Transverse colon (tissue), 4 donors: Measurements from ENCODE around the gene CDPF1. TPM values are rescaled to one million over a fixed set of nuclear protein-coding genes. Genes with fewer than 3 reads are reported as not detected.

Experiments used
- DNase-seq: peaks from one replicate; pipeline ENCODE4 v3.0.0-alpha.2; 2019
- H3K27ac ChIP-seq, 4 donors: fragments of 200-600 bp; sonication (generic); 2 replicates each; pipeline ENCODE4 v1.5.1; 2016 to 2018; ENCODE audit warnings: inconsistent platforms in 4 of 4
- H3K27me3 ChIP-seq: fragments of 200-600 bp; sonication (generic); 2 replicates; pipeline ENCODE4 v1.5.1; 2017; ENCODE audit warnings: inconsistent platforms
- H3K36me3 ChIP-seq, 4 donors: fragments of 200-600 bp; sonication (generic); 2 replicates each; pipeline ENCODE4 v1.5.1; 2017 to 2019; ENCODE audit warnings: inconsistent platforms in 4 of 4
- H3K4me1 ChIP-seq, 4 donors: fragments of 200-600 bp; sonication (generic); 2 replicates each; pipeline ENCODE4 v1.5.1; 2017 to 2020; ENCODE audit warnings: inconsistent platforms in 4 of 4
- H3K4me3 ChIP-seq, 4 donors: fragments of 200-600 bp; sonication (generic); 1 replicate in 1 of 4; 2 replicates in 3 of 4; pipeline versions ENCODE4 v1.5.1 to v1.6.1; 2017 to 2019; ENCODE audit warnings: inconsistent platforms in 4 of 4
- H3K9me3 ChIP-seq, 2 donors: fragments of 200-600 bp; sonication (generic); 2 replicates each; pipeline ENCODE4 v1.5.1; 2017 to 2019; ENCODE audit warnings: inconsistent platforms in 2 of 2
- CTCF ChIP-seq, 5 experiments: fragments of 200-600 bp in 3 of 5; fragments of 450-650 bp in 2 of 5; sonication (generic) in 3 of 5; IDR thresholded peaks; 1 replicate in 2 of 5; 2 replicates in 3 of 5; pipeline ENCODE4 v1.5.1; 2016 to 2017; ENCODE audit warnings: antibody characterized with exemption in 5 of 5, inconsistent platforms in 3 of 5, mild to moderate bottlenecking in 2 of 5, moderate library complexity in 1 of 5
- EP300 ChIP-seq: sonication (generic); formaldehyde crosslinking; IDR thresholded peaks from one replicate; pipeline ENCODE4 v1.6.1; 2017; ENCODE audit warnings: antibody characterized with exemption, low read depth
- POLR2A ChIP-seq: fragments of 450-650 bp; IDR thresholded peaks from one replicate; pipeline ENCODE4 v1.6.1; 2016; ENCODE audit warnings: antibody characterized with exemption, mild to moderate bottlenecking, moderate library complexity
- POLR2AphosphoS5 ChIP-seq, 3 donors: sonication (generic); formaldehyde crosslinking; IDR thresholded peaks; one replicate each; pipeline ENCODE4 v1.6.1; 2016; ENCODE audit warnings: antibody characterized with exemption in 3 of 3
- WGBS, 2 donors: methylation state at CpG; one replicate each; pipeline ENCODE4 v1.1.5; 2018; ENCODE audit warnings: low coverage in 1 of 2; 5-methylcytosine and 5-hydroxymethylcytosine counted together
- in situ Hi-C, 4 donors: fragments of 200-750 bp; cut with MboI; loops; one replicate each; pipeline versions ENCODE4 v1.15.0 to v1.15.1; 2017; ENCODE audit warnings: low sequenced_read_pairs in 3 of 4, low pct_ligation_motif_present in 1 of 4, low pct_unique_long_range_greater_than_20kb in 1 of 4
- intact Hi-C: fragments of 100-400 bp; cut with DNase I; formaldehyde crosslinking; loops from one replicate; pipeline ENCODE4 v1.15.1; 2023; ENCODE audit warnings: low total_unique reads
- total RNA-seq, 4 donors: library from RNA; depleted of rRNA; stranded (reverse); fragments of >200 nt; gene quantifications; one replicate each; pipeline ENCODE4 v1.1.0, GENCODE V29; 2016

The CDPF1 gene
- total RNA-seq, 4 donors from 2014 or later, result 8.2 to 11.9 (median 9.0) TPM; not detected in 1

GRCh38 chr22:46292732-46293131, 42.6 kb upstream of the CDPF1 start:
- 91% methylated on average over 13 of the region's 14 CpGs; no CpG with 5 or more reads in 1 of the 2 donors for WGBS, 2 donors
- intact Hi-C loops (no loop called here), in situ Hi-C loops (loop anchor here in 1 of 4 donors (10.0 kb wide), 1 partner anchor 148 kb away; no protein-coding TSS in a partner anchor)
- DNase-seq, result peak; percentile 32
- no peak overlapping the region for H3K4me3 ChIP-seq
- no peak for TF ChIP-seq EP300
- no peak for TF ChIP-seq POLR2A
- TF ChIP-seq CTCF (IDR thresholded peaks at IDR 0.05), result no peak
- no peak for TF ChIP-seq POLR2AphosphoS5 (IDR thresholded peaks at IDR 0.05)
- no peaks in the 10 kb centered on the region for H3K27me3 ChIP-seq
- no peaks in the 10 kb centered on the region for H3K9me3 ChIP-seq
- peak overlapping the region in 2 of 4 donors; percentile 33 to 39 for H3K27ac ChIP-seq
- peaks cover 0 to 15% (median 6%) of the 10 kb centered on the region in 4 donors for H3K36me3 ChIP-seq
- H3K4me1 ChIP-seq, result peaks cover 15 to 20% (median 17%) of the 10 kb centered on the region in 4 donors

- in situ Hi-C loops, result loop anchor here in 1 of 4 donors (10.0 kb wide), 1 partner anchor 147 kb away; no protein-coding TSS in a partner anchor
- Histone ChIP-seq H3K27ac (peak overlapping the region in 2 of 4 donors; percentile 33 to 39), H3K27me3 (no peaks in the 10 kb centered on the region), H3K36me3 (peaks cover 0 to 15% (median 6%) of the 10 kb centered on the region in 4 donors), H3K4me3 (no peak overlapping the region), H3K9me3 (no peaks in the 10 kb centered on the region), H3K4me1 (peaks cover 10 to 19% (median 14%) of the 10 kb centered on the region in 4 donors)
- no peak for TF ChIP-seq POLR2A
- TF ChIP-seq EP300, result no peak
- no peak for DNase-seq
- intact Hi-C loops, result no loop called here
- 92% methylated on average over 3 of the region's 3 CpGs; no CpG with 5 or more reads in 1 of the 2 donors for WGBS, 2 donors
These were observed 42.1 kb upstream of the CDPF1 start for GRCh38 chr22:46292173-46292572.

- Histone ChIP-seq H3K9me3 (no peaks in the 10 kb centered on the region), H3K4me1 (peaks cover 6 to 13% (median 7%) of the 10 kb centered on the region in 4 donors), H3K27me3 (no peaks in the 10 kb centered on the region), H3K36me3 (peaks cover 0 to 15% (median 7%) of the 10 kb centered on the region in 4 donors), H3K4me3 (no peak overlapping the region), H3K27ac (no peak overlapping the region)
- WGBS, 2 donors, result 94% methylated on average over 23 of the region's 23 CpGs; no CpG with 5 or more reads in 1 of the 2 donors
- DNase-seq, result no peak
- intact Hi-C loops, result no loop called here
- TF ChIP-seq POLR2AphosphoS5 (IDR thresholded peaks at IDR 0.05), result no peak
- TF ChIP-seq CTCF (IDR thresholded peaks at IDR 0.05), result no peak
- no peak for TF ChIP-seq EP300
- TF ChIP-seq POLR2A, result no peak
- in situ Hi-C loops, result loop anchor here in 1 of 4 donors (10.0 kb wide), 1 partner anchor 146 kb away; no protein-coding TSS in a partner anchor
These were observed 41.0 kb upstream of the CDPF1 start for GRCh38 chr22:46290843-46291785.

GRCh38 chr22:46290121-46290842, 40.2 kb upstream of the CDPF1 start:
- no peaks in the 10 kb centered on the region for H3K9me3 ChIP-seq
- TF ChIP-seq POLR2AphosphoS5 (IDR thresholded peaks at IDR 0.05), result no peak
- H3K27me3 ChIP-seq, result no peaks in the 10 kb centered on the region
- H3K36me3 ChIP-seq, result peaks cover 0 to 23% (median 9%) of the 10 kb centered on the region in 4 donors
- DNase-seq, result no peak
- no peak overlapping the region for H3K27ac ChIP-seq
- in situ Hi-C loops, result loop anchor here in 1 of 4 donors (10.0 kb wide), 1 partner anchor 145 kb away; no protein-coding TSS in a partner anchor
- peaks cover 0 to 5% (median 0%) of the 10 kb centered on the region in 4 donors for H3K4me1 ChIP-seq
- H3K4me3 ChIP-seq, result no peak overlapping the region
- intact Hi-C loops, result no loop called here
- WGBS, 2 donors, result 80 to 92% methylated on average over 5 to 17 of the region's 17 CpGs
